HG03159 (cell line): ENCODE results near the gene NCK2.
"Not testable (repeated sequence)": the region's sequence is repeated elsewhere in the genome, so short reads cannot be mapped to it uniquely, and the experiment has no call there.

Source experiments
- ATAC-seq: cut with Tn5 transposase; IDR thresholded peaks from one replicate; pipeline ENCODE4 v1.9.1; 2021; ENCODE audit warnings: mild to moderate bottlenecking, moderate library complexity; ENCODE audit not compliant: unreplicated experiment

NCK2 gene

DNA sequence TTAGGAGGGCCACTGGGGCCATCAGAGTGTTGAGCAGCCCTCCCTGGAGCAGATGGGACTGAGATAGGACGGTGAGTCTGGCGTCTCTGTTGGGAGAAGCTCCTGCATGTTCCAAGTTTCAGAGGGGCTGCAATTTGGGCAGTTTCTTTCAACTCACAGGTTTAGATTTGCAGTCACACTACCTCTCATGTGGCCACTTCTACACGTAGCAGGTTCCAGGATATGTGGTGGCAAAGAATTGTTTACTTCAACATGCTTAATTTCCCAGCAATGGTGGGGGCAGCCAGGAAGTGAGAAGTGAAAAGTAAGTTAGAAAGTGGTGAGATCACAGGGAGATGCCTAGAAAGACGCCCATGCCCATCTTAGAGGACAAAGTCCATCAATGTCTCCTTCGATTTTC lies 9.3 kb downstream of the NCK2 start:
- no peak for ATAC-seq

GRCh38 chr2:105754994-105755393 lies 10.3 kb downstream of the NCK2 start:
- ATAC-seq = no peak

DNA sequence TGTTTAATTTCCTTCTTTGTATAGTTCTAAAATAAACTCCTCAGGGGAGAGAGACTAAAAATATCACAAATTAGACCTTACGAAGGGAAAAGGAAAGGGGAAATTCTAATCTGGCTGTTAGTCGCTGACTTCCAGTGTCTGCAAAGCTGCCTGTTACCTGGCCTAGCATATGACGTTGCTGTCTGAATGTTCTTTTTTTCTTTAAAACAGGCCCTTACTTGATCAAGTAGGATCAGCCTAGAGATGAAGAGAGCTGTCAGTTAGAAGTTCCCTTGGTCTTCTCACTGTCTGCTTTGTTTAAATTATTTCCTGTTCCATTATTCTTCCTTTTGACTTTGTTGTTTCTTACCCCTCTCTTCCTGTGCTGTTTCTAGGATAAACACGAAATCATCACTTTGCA lies 11.2 kb downstream of the NCK2 start:
- no peak for ATAC-seq

GRCh38 chr2:105756435-105756834 lies 11.7 kb downstream of the NCK2 start:
- no peak for ATAC-seq

GRCh38 chr2:105756865-105757264 lies 12.2 kb downstream of the NCK2 start:
- not testable (repeated sequence) for ATAC-seq

GRCh38 chr2:105757433-105757832 lies 12.7 kb downstream of the NCK2 start:
- no peak for ATAC-seq

DNA sequence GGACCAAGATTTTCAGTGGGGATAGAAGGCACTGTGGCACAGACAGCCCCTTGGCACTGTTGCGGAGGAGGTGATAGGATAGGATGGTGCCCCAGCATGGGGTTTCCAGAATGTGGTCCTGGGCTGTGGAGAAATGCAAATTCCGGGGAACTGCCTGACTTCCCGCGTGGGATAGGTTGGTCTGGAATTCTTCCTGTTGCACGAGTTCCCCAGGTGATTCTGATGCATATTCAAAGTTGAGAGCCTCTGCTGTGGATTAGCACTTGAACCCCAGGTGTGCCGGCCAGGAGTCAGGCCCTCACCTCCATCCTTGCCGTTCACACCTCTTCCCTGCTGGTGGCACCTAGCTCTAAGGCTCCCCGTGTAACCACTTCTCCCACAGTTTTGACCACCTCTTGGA lies 15.5 kb downstream of the NCK2 start:
- no peak for ATAC-seq

DNA sequence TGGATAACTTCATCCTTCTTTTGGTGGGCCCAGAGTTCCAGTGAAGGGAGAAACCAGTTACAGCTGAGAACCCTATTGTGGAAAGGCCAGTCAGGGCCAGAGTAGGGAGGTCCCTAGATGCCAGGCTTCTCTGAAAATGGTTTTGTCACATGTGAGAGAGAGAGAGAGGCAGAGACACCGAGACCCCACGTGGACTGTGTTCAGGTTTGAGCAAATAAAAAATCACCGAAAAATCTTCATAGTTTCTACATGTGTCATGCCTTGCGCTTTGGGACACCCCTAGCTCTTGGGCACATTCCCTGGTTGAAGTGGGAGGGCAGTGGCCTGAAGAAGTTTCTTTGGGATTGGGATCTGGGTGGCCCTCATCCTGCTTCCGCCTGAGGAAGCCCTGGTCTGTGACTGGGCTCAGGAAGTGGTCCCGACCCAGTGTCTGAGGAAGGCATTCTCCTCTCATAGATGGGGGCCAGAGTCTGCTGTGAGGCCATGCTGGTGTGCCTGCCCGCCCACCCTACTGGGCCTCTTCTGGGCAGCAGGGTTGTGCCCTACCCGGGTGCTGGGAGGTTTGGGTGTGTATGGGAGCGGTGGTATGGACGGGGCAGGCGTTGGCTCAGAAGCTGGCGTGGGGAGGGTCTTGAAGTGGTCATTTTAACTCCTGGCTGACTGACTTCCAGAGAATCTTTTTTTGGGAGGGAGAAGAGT lies 16.1 kb downstream of the NCK2 start:
- no peak for ATAC-seq

DNA sequence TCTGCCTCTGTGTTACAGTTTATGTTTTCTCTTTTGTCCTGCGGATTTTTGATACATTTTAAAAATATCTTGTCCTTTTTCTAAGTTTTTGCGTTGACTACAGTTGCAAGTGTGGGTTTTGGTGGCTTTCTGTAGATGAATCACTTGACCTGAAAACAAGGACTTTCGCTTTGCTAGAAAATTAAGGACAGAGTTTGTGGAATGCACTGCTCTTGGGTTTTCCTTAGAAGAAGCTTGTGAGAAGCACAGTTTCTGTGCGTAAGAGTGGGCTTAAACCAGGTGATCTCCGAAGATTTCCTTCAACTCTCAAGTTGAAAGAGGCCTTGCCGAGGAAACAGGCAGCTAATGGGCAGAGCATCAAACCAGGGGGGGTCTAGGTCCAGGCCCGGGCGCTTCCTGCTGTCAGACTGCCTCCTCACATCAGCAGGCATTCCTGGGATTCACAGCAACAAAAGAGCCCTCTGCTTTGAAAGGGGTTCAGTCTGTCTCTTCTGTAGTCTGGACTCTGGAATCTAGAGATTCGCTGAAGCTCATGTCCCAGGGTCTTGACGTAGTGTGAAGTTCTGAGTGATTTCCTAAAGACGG lies 17.3 kb downstream of the NCK2 start:
- no peak for ATAC-seq

GRCh38 chr2:105763076-105763475 lies 18.4 kb downstream of the NCK2 start:
- no peak for ATAC-seq

- ATAC-seq = no peak
Measured at GRCh38 chr2:105764059-105764458, 19.3 kb downstream of the NCK2 start.

DNA sequence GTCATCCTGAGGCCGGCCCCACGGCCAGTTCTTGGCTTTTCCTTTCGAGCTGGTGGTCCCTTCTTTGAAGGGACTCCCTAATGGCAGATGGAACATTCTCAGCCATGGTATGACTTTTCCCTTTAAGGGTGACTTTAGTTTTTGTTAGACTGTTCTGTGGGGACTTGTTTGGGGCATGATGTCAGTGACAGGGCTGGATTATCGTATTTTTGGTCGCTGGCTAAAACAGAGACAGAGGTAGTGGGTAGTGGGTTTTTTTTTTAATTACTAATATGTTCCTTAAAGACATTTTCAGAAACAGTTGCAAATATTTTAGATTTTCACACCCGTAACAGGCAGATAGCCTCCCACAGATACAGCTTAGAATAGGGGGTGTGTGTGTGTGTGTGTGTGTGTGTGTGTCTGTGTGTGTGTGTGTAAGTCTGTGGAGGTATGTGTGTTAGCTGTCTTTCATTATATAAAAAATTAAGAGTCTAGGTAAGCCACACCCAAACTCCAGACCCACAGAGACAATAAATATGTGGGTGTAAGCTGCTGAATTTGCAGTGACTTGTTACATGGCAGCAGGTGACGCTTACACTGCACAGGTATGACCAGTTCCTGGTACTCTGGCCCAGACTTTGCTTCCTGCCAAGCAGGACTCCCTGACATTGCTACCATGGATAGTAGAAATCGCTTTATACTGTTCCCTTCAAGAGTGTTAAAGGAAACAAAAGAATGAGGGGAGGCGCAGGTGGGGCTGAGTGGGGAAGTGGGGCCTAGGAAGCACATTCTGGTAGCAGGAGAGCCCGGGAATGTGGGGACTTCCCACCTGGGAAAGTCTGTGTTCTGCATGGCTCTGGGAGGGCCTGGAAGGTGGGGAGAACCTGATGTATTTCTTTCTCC lies 20.9 kb downstream of the NCK2 start:
- ATAC-seq = no peak

- no peak for ATAC-seq
Measured at GRCh38 chr2:105766300-105766866, 21.7 kb downstream of the NCK2 start.

- no peak for ATAC-seq
Measured at GRCh38 chr2:105768176-105768575, 23.5 kb downstream of the NCK2 start.

GRCh38 chr2:105768961-105769452 lies 24.3 kb downstream of the NCK2 start:
- peak; percentile 44 for ATAC-seq

DNA sequence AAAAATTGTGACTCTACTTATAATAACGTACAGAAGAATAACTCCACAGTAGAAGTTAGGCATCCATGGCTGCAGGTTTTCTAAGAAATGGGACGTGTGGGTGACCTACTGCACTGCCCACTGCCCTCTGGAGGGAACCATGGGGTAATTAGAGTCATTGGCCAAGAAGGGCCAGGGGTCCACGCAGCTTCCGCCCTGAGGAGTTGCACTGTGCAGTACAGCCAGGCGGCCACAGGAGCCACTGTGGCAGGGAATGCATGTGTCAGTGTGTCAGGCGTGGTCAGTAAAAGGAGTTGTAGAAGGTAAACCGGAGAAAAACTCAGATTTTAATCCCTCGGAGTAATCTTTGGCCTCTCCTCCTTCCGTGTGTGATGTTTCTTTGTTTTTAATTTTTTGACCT lies 24.8 kb downstream of the NCK2 start:
- ATAC-seq = peak; percentile 36

GRCh38 chr2:105770149-105770548 lies 25.4 kb downstream of the NCK2 start:
- ATAC-seq = no peak

DNA sequence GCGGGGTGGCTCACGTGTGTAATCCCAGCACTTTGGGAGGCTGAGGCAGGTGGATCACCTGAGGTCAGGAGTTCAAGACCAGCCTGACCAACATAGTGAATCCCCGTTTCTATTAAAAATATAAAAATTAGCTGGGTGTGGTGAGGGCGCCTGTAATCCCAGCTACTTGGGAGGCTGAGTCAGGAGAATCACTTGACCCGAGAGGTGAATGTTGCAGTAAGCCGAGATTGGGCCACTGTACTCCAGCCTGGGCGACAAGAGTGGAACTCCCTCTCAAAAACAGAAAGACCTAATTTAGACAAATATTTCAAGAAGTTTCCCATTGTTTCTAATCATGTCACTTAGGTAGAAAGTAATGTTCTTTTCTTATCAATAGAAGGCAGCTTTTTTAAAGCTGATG lies 26.6 kb downstream of the NCK2 start:
- ATAC-seq = not testable (repeated sequence)

GRCh38 chr2:105771836-105772235 lies 27.1 kb downstream of the NCK2 start:
- no peak for ATAC-seq

GRCh38 chr2:105772362-105772761 lies 27.6 kb downstream of the NCK2 start:
- ATAC-seq = no peak

DNA sequence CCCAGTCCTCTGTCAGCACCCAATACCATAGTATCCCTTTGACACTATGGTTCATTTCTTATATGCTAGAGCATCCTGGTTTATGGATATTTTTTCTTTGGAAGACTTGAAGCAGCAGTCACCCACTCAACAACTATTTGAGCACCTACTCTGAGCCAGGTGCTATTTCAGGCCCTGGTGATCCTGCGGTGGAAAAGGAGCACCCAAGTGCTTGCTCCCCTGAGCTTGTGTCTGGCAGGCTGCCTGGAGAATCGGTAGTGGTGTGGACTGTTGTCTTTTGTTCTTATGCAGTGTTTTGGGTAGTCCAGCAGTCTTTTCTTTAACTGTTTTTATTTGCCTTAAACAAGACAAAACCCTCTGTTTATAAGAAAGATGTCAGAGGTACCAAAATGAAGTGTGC lies 28.9 kb downstream of the NCK2 start:
- ATAC-seq = no peak
